HepG2 (cell line): ENCODE measurements around the gene FUT3. TPM values are rescaled to one million over a fixed set of nuclear protein-coding genes. Genes with fewer than 3 reads are reported as not detected.
A peak's percentile ranks its signal among the peaks of the same experiment; 100 is the strongest.

Source experiments
- ATF1 ChIP-seq: IDR thresholded peaks from 2 replicates; pipeline ENCODE4 v1.6.1; 2016; ENCODE audit warnings: mild to moderate bottlenecking, control low read depth
- ATM ChIP-seq: fragments of 450-650 bp; IDR thresholded peaks from 2 replicates; pipeline ENCODE4 v1.7.1; 2017; ENCODE audit warnings: mild to moderate bottlenecking, borderline replicate concordance
- CHD4 ChIP-seq: fragments of 200-600 bp; sonication (generic); IDR thresholded peaks from 2 replicates; pipeline ENCODE4 v1.7.0; 2017; ENCODE audit warnings: mild to moderate bottlenecking, low read length, borderline replicate concordance
- GABPB1 ChIP-seq: IDR thresholded peaks from 2 replicates; pipeline ENCODE4 v1.6.1; 2016; ENCODE audit warnings: mild to moderate bottlenecking, missing genetic modification reagents, moderate library complexity, missing compliant biosample characterization
- ISX ChIP-seq: sonication (generic); formaldehyde crosslinking; conservative IDR thresholded peaks from 2 replicates; pipeline ENCODE4 v1.5.0; 2020; ENCODE audit warnings: missing genetic modification reagents
- PHF20 ChIP-seq: sonication (generic); formaldehyde crosslinking; IDR thresholded peaks from 2 replicates; pipeline ENCODE4 v1.5.0; 2020; ENCODE audit warnings: mild to moderate bottlenecking, missing genetic modification reagents
- RBM22 ChIP-seq: fragments of 200-400 bp; formaldehyde crosslinking; optimal IDR thresholded peaks from 2 replicates; pipeline ENCODE3; 2017; ENCODE audit warnings: mild to moderate bottlenecking, low read length, moderate library complexity
- SMARCE1 ChIP-seq: fragments of 450-650 bp; IDR thresholded peaks from 2 replicates; pipeline ENCODE4 v1.6.1; 2017; ENCODE audit warnings: borderline replicate concordance
- SP4 ChIP-seq: sonication (generic); formaldehyde crosslinking; IDR thresholded peaks from 2 replicates; pipeline ENCODE4 v1.8.1; 2023; ENCODE audit warnings: mild to moderate bottlenecking, missing genetic modification reagents
- TOPORS ChIP-seq: sonication (generic); formaldehyde crosslinking; IDR thresholded peaks from 2 replicates; pipeline ENCODE4 v1.8.0; 2023; ENCODE audit warnings: mild to moderate bottlenecking, missing genetic modification reagents
- ZBTB46 ChIP-seq: sonication (generic); formaldehyde crosslinking; IDR thresholded peaks from 2 replicates; pipeline ENCODE4 v1.4.0; 2020; ENCODE audit warnings: mild to moderate bottlenecking, missing genetic modification reagents, borderline replicate concordance
- ZNF296 ChIP-seq: sonication (generic); formaldehyde crosslinking; conservative IDR thresholded peaks from 2 replicates; pipeline ENCODE4 v1.5.0; 2020; ENCODE audit warnings: mild to moderate bottlenecking, missing genetic modification reagents
- polyA plus RNA-seq, 8 experiments: library from polyadenylated mRNA; depleted of rRNA in 3 of 8; stranded (reverse) in 7 of 8; unstranded in 1 of 8; fragments of >200 nt; fragmentation: Illumina TruSeq in 4 of 8; extraction: Trizol in 4 of 8; gene quantifications; 2 replicates each; pipeline versions ENCODE4 v1.2.1 to v1.2.3, GENCODE V29; 2011 to 2016; ENCODE audit warnings: low read depth in 4 of 8, missing spikeins in 1 of 8, mixed read lengths in 1 of 8; ENCODE audit not compliant: insufficient read depth in 1 of 8
- total RNA-seq, 5 experiments: library from RNA; depleted of rRNA; stranded (reverse); fragments of >200 nt; fragmentation: Illumina TruSeq; extraction: Trizol; gene quantifications; 2 replicates each; pipeline ENCODE4 v1.2.3, GENCODE V29; 2016; ENCODE audit warnings: low read depth in 1 of 5
- TF ChIP-seq, protein P1 (sequence below): sonication (generic); formaldehyde crosslinking; IDR thresholded peaks from 2 replicates; pipeline ENCODE4 v1.5.1; 2020; ENCODE audit warnings: missing genetic modification reagents, mild to moderate bottlenecking, borderline replicate concordance
- TF ChIP-seq, protein P2 (sequence below): sonication (generic); formaldehyde crosslinking; IDR thresholded peaks from 2 replicates; pipeline ENCODE4 v1.5.0; 2020; ENCODE audit warnings: mild to moderate bottlenecking, missing genetic modification reagents, borderline replicate concordance
- TF ChIP-seq, protein P3 (sequence below): sonication (generic); formaldehyde crosslinking; IDR thresholded peaks from 2 replicates; pipeline ENCODE4 v1.5.1; 2020; ENCODE audit warnings: mild to moderate bottlenecking, missing genetic modification reagents

FUT3 gene
- total and polyA plus RNA-seq, 2 of the 13 experiments (the other 11 are each of a cell fraction or from before 2014, with no cell fraction given): 0.53 to 1.1 TPM

DNA sequence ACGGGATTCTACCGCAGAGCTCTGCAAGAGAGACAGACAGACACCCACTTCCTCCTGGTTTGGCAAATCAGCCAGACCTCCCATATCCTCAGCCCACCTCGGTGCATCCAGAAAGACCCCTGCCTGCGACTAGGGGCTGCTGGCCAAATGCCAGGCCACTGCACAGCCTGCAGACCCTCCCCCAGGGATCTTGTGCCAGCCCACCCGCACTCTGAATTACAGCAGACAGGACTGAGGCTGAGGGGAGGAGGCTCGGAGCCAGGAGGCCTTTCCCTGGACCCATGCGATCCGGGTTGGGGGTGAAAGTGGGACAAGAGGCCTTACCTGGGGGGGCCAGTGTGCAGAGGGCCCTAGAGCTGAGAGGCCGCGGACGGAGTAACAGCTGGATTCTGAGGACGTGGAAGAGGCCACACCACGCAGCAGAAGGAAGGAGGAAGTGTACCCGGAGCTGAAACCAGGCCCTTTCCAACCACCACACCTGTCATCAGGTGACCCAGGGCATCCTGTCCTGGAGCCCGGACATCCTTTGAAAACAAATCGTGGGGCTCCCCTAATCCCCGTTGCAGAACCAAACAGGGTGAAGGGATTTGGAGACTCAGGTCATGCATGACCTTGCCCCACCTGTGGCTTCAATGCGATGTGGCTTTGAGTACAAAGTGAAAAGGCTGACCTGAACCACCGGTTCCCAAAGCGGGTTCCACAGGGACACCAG, 12.7 kb downstream of the FUT3 start (continued):
- TF ChIP-seq, protein P1, sequence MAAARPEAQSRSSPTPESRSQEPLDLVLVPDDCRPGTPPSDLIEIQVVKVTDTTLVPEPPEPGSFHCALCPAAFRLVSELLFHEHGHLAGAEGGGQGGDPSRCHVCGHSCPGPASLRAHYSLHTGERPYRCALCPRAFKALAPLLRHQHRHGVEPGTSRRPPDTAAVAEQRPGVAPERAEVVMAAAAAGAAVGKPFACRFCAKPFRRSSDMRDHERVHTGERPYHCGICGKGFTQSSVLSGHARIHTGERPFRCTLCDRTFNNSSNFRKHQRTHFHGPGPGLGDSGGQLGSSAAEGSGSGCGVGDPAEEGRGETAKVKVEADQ (CRISPR knock-in tag): 0 out of 2 replicates have a peak, but pooled peaks have one; percentile 9
- TF ChIP-seq ISX (CRISPR knock-in tag) (0 out of 2 replicates have a peak, but pooled peaks have one; percentile 64), PHF20 (CRISPR knock-in tag) (0 out of 2 replicates have a peak, but pooled peaks have one; percentile 8), SP4 (no peak), ATM (no peak), CHD4 (0 out of 2 replicates have a peak, but pooled peaks have one; percentile 40), GABPB1 (no peak; the same call in 1 of the 2 replicates), ATF1 (CRISPR knock-in tag) (no peak), TOPORS (CRISPR knock-in tag) (no peak), ZNF296 (CRISPR knock-in tag) (0 out of 2 replicates have a peak, but pooled peaks have one; percentile 7), SMARCE1 (no peak), ZBTB46 (CRISPR knock-in tag) (no peak), RBM22 (no peak)
- TF ChIP-seq, protein P2, sequence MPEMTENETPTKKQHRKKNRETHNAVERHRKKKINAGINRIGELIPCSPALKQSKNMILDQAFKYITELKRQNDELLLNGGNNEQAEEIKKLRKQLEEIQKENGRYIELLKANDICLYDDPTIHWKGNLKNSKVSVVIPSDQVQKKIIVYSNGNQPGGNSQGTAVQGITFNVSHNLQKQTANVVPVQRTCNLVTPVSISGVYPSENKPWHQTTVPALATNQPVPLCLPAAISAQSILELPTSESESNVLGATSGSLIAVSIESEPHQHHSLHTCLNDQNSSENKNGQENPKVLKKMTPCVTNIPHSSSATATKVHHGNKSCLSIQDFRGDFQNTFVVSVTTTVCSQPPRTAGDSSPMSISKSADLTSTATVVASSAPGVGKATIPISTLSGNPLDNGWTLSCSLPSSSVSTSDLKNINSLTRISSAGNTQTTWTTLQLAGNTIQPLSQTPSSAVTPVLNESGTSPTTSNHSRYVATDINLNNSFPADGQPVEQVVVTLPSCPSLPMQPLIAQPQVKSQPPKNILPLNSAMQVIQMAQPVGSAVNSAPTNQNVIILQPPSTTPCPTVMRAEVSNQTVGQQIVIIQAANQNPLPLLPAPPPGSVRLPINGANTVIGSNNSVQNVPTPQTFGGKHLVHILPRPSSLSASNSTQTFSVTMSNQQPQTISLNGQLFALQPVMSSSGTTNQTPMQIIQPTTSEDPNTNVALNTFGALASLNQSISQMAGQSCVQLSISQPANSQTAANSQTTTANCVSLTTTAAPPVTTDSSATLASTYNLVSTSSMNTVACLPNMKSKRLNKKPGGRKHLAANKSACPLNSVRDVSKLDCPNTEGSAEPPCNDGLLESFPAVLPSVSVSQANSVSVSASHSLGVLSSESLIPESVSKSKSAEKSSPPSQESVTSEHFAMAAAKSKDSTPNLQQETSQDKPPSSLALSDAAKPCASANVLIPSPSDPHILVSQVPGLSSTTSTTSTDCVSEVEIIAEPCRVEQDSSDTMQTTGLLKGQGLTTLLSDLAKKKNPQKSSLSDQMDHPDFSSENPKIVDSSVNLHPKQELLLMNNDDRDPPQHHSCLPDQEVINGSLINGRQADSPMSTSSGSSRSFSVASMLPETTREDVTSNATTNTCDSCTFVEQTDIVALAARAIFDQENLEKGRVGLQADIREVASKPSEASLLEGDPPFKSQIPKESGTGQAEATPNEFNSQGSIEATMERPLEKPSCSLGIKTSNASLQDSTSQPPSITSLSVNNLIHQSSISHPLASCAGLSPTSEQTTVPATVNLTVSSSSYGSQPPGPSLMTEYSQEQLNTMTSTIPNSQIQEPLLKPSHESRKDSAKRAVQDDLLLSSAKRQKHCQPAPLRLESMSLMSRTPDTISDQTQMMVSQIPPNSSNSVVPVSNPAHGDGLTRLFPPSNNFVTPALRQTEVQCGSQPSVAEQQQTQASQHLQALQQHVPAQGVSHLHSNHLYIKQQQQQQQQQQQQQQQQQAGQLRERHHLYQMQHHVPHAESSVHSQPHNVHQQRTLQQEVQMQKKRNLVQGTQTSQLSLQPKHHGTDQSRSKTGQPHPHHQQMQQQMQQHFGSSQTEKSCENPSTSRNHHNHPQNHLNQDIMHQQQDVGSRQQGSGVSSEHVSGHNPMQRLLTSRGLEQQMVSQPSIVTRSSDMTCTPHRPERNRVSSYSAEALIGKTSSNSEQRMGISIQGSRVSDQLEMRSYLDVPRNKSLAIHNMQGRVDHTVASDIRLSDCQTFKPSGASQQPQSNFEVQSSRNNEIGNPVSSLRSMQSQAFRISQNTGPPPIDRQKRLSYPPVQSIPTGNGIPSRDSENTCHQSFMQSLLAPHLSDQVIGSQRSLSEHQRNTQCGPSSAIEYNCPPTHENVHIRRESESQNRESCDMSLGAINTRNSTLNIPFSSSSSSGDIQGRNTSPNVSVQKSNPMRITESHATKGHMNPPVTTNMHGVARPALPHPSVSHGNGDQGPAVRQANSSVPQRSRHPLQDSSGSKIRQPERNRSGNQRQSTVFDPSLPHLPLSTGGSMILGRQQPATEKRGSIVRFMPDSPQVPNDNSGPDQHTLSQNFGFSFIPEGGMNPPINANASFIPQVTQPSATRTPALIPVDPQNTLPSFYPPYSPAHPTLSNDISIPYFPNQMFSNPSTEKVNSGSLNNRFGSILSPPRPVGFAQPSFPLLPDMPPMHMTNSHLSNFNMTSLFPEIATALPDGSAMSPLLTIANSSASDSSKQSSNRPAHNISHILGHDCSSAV: no peak
- TF ChIP-seq, protein P3, sequence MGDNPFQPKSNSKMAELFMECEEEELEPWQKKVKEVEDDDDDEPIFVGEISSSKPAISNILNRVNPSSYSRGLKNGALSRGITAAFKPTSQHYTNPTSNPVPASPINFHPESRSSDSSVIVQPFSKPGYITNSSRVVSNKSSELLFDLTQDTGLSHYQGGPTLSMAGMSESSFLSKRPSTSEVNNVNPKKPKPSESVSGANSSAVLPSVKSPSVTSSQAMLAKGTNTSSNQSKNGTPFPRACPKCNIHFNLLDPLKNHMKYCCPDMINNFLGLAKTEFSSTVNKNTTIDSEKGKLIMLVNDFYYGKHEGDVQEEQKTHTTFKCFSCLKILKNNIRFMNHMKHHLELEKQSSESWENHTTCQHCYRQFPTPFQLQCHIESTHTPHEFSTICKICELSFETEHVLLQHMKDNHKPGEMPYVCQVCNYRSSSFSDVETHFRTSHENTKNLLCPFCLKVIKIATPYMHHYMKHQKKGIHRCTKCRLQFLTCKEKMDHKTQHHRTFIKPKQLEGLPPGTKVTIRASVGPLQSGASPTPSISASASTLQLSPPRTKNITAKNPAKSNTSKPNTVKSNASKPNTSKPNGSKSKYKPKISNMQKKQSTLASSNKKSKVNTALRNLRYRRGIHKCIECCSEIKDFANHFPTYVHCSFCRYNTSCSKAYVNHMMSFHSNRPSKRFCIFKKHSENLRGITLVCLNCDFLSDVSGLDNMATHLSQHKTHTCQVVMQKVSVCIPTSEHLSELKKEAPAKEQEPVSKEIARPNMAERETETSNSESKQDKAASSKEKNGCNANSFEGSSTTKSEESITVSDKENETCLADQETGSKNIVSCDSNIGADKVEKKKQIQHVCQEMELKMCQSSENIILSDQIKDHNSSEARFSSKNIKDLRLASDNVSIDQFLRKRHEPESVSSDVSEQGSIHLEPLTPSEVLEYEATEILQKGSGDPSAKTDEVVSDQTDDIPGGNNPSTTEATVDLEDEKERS (CRISPR knock-in tag): no peak
